GM23248 (cell line): ENCODE data around the gene MRM3. TPM values are rescaled to one million over a fixed set of nuclear protein-coding genes. Genes with fewer than 3 reads are reported as not detected.

ENCODE experiments used
- DNase-seq: peaks from one replicate; pipeline ENCODE4 v3.0.0-alpha.2; 2015
- H2AFZ ChIP-seq: fragments of 200-600 bp; sonication (generic); 2 replicates; pipeline ENCODE4 v1.6.1; 2016; ENCODE audit warnings: antibody characterized with exemption
- H3F3A ChIP-seq: fragments of 200-600 bp; sonication (generic); 2 replicates; pipeline ENCODE4 v1.6.1; 2016; ENCODE audit warnings: mild to moderate bottlenecking, antibody characterized with exemption, mixed run types; ENCODE audit not compliant: insufficient read depth
- H3K27ac ChIP-seq: fragments of 200-600 bp; sonication (generic); 2 replicates; pipeline ENCODE4 v1.5.1; 2016; ENCODE audit warnings: mild to moderate bottlenecking
- H3K27me3 ChIP-seq: fragments of 200-600 bp; sonication (generic); replicated peaks from 2 replicates; pipeline ENCODE4 v1.6.1; 2016; ENCODE audit warnings: mild to moderate bottlenecking; ENCODE audit not compliant: insufficient read depth
- H3K36me3 ChIP-seq: fragments of 200-600 bp; sonication (generic); 2 replicates; pipeline ENCODE4 v1.6.1; 2016; ENCODE audit warnings: low read depth, mild to moderate bottlenecking
- H3K4me1 ChIP-seq: fragments of 200-600 bp; sonication (generic); 2 replicates; pipeline ENCODE4 v1.6.1; 2016; ENCODE audit warnings: mild to moderate bottlenecking; ENCODE audit not compliant: insufficient read depth
- H3K4me2 ChIP-seq: fragments of 200-600 bp; sonication (generic); one replicate; pipeline ENCODE4 v1.6.1; 2016; ENCODE audit warnings: mild to moderate bottlenecking; ENCODE audit not compliant: unreplicated experiment
- H3K4me3 ChIP-seq: fragments of 200-600 bp; sonication (generic); 2 replicates; pipeline ENCODE4 v1.5.1; 2016; ENCODE audit warnings: mild to moderate bottlenecking
- H3K79me2 ChIP-seq: fragments of 200-600 bp; sonication (generic); 2 replicates; pipeline ENCODE4 v1.6.1; 2016; ENCODE audit warnings: mild to moderate bottlenecking; ENCODE audit not compliant: insufficient read depth
- H3K9ac ChIP-seq: fragments of 200-600 bp; sonication (generic); 2 replicates; pipeline ENCODE4 v1.6.1; 2016; ENCODE audit warnings: mild to moderate bottlenecking
- H3K9me2 ChIP-seq: fragments of 200-600 bp; sonication (generic); 2 replicates; pipeline ENCODE4 v1.6.1; 2016; ENCODE audit warnings: mixed run types, mild to moderate bottlenecking, moderate library complexity; ENCODE audit not compliant: insufficient read depth
- H3K9me3 ChIP-seq: fragments of 200-600 bp; sonication (generic); one replicate; pipeline ENCODE4 v1.6.1; 2017; ENCODE audit warnings: low read depth
- H4K20me1 ChIP-seq: fragments of 200-600 bp; sonication (generic); 2 replicates; pipeline ENCODE4 v1.6.0; 2016; ENCODE audit not compliant: insufficient read depth
- EZH2 ChIP-seq: fragments of 200-600 bp; sonication (generic); IDR thresholded peaks from 2 replicates; pipeline ENCODE4 v1.6.1; 2018; ENCODE audit warnings: antibody characterized with exemption, mild to moderate bottlenecking; ENCODE audit not compliant: insufficient read depth, poor library complexity, severe bottlenecking
- EZH2phosphoT487 ChIP-seq: fragments of 200-600 bp; sonication (generic); IDR thresholded peaks from 2 replicates; pipeline ENCODE4 v1.6.1; 2018; ENCODE audit warnings: antibody characterized with exemption, moderate library complexity, mild to moderate bottlenecking, low read depth; ENCODE audit not compliant: insufficient read depth
- WGBS, 2 experiments: methylation state at CpG; one replicate each; pipeline ENCODE4 v1.1.6; 2015 to 2017; ENCODE audit warnings: low lambda C conversion rate in 2 of 2, low coverage in 1 of 2; ENCODE audit errors: missing lambda C conversion rate in 2 of 2; 5-methylcytosine and 5-hydroxymethylcytosine counted together
- in situ Hi-C: fragments of 300-500 bp; cut with MboI; formaldehyde crosslinking; loops from 2 replicates; pipeline ENCODE4 v1.15.0; 2020
- polyA plus RNA-seq: library from polyadenylated mRNA; unstranded; fragments of >200 nt; fragmentation: Nextera tagmentation; extraction: Ambion mirVana; gene quantifications from 2 replicates; pipeline ENCODE4 v1.2.1, GENCODE V29; 2016
- total RNA-seq: library from RNA; depleted of rRNA; stranded (reverse); fragments of >200 nt; shearing (Covaris generic); gene quantifications from 2 replicates; pipeline ENCODE4 v1.2.3, GENCODE V29; 2014; rRNA removed

MRM3 gene, protein sequence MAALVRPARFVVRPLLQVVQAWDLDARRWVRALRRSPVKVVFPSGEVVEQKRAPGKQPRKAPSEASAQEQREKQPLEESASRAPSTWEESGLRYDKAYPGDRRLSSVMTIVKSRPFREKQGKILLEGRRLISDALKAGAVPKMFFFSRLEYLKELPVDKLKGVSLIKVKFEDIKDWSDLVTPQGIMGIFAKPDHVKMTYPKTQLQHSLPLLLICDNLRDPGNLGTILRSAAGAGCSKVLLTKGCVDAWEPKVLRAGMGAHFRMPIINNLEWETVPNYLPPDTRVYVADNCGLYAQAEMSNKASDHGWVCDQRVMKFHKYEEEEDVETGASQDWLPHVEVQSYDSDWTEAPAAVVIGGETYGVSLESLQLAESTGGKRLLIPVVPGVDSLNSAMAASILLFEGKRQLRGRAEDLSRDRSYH
- total RNA-seq (19.1 and 28.7 TPM in 2 replicates), polyA plus RNA-seq (19.3 and 21.7 TPM in 2 replicates)

GRCh38 chr17:781805-782731 lies at the start of gene MRM3, which contains the start of gene GLOD4:
Gene MRM3 (plus strand): TSS chr17:782353. CDS start chr17:782379, 26 bp downstream.
Gene GLOD4 (minus strand): TSS chr17:782280. CDS start chr17:782255, 25 bp downstream.
- H3K9ac ChIP-seq: peak within 1 kb of the TSS; percentile 91
- H3K4me2 ChIP-seq: peak within 1 kb of the TSS; percentile 96
- no peak for TF ChIP-seq EZH2
- no peak for TF ChIP-seq EZH2phosphoT487
- no peaks in the 10 kb centered on the region for H4K20me1 ChIP-seq
- H3F3A ChIP-seq: no peaks in the 10 kb centered on the region
- H3K4me3 ChIP-seq: peak within 1 kb of the TSS; percentile 94
- in situ Hi-C loops: no loop called here
- H3K36me3 ChIP-seq: no peaks in the 10 kb centered on the region
- H2AFZ ChIP-seq: peak within 1 kb of the TSS; percentile 84
- peaks cover 94% of the 10 kb centered on the region for H3K79me2 ChIP-seq
- H3K9me3 ChIP-seq: no peaks in the 10 kb centered on the region
- WGBS, 2 experiments: 0 to 1% methylated on average over 83 to 86 of the region's 87 CpGs
- peak; percentile 92 for DNase-seq
- H3K4me1 ChIP-seq: peaks cover 10% of the 10 kb centered on the region
- H3K9me2 ChIP-seq: no peaks in the 10 kb centered on the region
- peak within 1 kb of the TSS; percentile 78 for H3K27ac ChIP-seq
- no peaks in the 10 kb centered on the region for H3K27me3 ChIP-seq

DNA sequence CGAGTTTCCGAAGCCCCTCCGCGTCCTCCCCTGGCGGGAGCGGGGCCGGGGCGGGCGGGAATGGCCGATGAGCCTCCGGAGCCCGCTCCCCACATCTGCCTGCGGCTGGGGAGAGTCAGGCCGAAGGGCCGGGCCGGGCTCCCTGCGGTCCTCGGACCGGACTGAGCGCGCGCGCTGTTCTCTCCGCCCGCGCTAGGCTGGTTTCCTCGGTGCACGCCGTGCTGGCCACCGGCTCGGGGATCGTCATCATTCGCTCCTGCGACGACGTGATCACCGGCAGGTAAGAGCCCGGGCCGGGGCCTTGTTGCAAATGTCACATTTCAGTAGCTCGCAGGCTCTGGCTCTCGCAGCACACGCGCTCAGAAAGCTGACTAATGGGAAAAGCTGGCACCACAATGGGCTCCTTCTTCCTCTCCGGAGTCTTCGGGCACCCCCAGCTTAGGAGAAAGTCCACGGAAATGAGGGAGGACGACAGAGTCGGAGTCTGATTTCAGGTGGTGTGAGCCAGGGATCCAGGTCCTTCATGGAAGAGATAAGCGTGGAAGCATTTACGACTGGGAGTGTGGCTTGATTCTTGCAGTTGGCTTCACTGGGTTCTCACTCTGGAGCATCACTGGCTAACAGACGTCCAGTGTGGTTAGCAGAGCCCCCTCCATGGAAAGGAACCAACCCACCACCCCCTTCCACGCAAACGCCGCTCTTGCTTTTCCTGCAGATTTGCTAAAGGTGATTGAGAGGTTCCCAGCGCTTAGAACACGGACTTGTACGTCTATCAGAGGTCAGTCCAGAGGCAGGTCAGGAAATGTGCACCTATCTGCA lies 49.0 kb upstream of the MRM3 start:
- peak overlapping the region; percentile 80 for H3K27ac ChIP-seq
- peak overlapping the region; percentile 98 for H3K9ac ChIP-seq
- H3K4me2 ChIP-seq: peak overlapping the region; percentile 89
- 5 to 7% methylated on average over 42 to 47 of the region's 57 CpGs for WGBS, 2 experiments
- no peaks in the 10 kb centered on the region for H3K27me3 ChIP-seq
- H3K4me3 ChIP-seq: peak overlapping the region; percentile 86
- H3F3A ChIP-seq: peaks cover 7% of the 10 kb centered on the region; the same call in 1 of the 2 replicates
- peak; percentile 77 for DNase-seq
- peak overlapping the region; percentile 72 for H2AFZ ChIP-seq
- peaks cover 59% of the 10 kb centered on the region for H3K79me2 ChIP-seq
- in situ Hi-C loops: no loop called here
- H3K4me1 ChIP-seq: peaks cover 7% of the 10 kb centered on the region
- H3K9me2 ChIP-seq: no peaks in the 10 kb centered on the region
- H3K36me3 ChIP-seq: peaks cover 13% of the 10 kb centered on the region
- no peaks in the 10 kb centered on the region for H3K9me3 ChIP-seq
- no peak for TF ChIP-seq EZH2
- no peak for TF ChIP-seq EZH2phosphoT487
- H4K20me1 ChIP-seq: no peaks in the 10 kb centered on the region

GRCh38 chr17:733743-734142 lies 48.4 kb upstream of the MRM3 start:
- no peaks in the 10 kb centered on the region for H4K20me1 ChIP-seq

More at GRCh38 chr17:733743-734142, 48.4 kb upstream of the MRM3 start:
- no peak overlapping the region for H2AFZ ChIP-seq
- in situ Hi-C loops: no loop called here
- peak overlapping the region; percentile 98 for H3K9ac ChIP-seq
- peaks cover 7% of the 10 kb centered on the region for H3K4me1 ChIP-seq
- H3K9me2 ChIP-seq: no peaks in the 10 kb centered on the region
- WGBS, 2 experiments: 72 to 78% methylated on average over 10 of the region's 10 CpGs
- DNase-seq: no peak
- H3K79me2 ChIP-seq: peaks cover 66% of the 10 kb centered on the region
- H3K36me3 ChIP-seq: peaks cover 18% of the 10 kb centered on the region
- H3K27ac ChIP-seq: peak overlapping the region; percentile 80; the same call in 1 of the 2 replicates
- TF ChIP-seq EZH2 (no peak), EZH2phosphoT487 (no peak)
- H3K27me3 ChIP-seq: no peaks in the 10 kb centered on the region
- H3K9me3 ChIP-seq: no peaks in the 10 kb centered on the region
- peak overlapping the region; percentile 89 for H3K4me2 ChIP-seq
- H3F3A ChIP-seq: peaks cover 7% of the 10 kb centered on the region; the same call in 1 of the 2 replicates
- peak overlapping the region; percentile 86 for H3K4me3 ChIP-seq
